Osteocyte (in vitro differentiated cells): Measurements from ENCODE around the gene PLXNA1. TPM values are rescaled to one million over a fixed set of nuclear protein-coding genes. Genes with fewer than 3 reads are reported as not detected.

ENCODE experiments used
- DNase-seq: peaks from one replicate; pipeline ENCODE4 v3.0.0; 2021; ENCODE audit warnings: mixed read lengths; ENCODE audit not compliant: unreplicated experiment; ENCODE audit errors: extremely low spot score
- H3K27ac Mint-ChIP-seq: one replicate; pipeline ENCODE4 v1.8.0; 2021; ENCODE audit warnings: mild to moderate bottlenecking, mixed read lengths; ENCODE audit not compliant: unreplicated experiment
- H3K27me3 Mint-ChIP-seq: one replicate; pipeline ENCODE4 v1.8.0; 2021; ENCODE audit warnings: mixed read lengths; ENCODE audit not compliant: unreplicated experiment
- H3K36me3 Mint-ChIP-seq: one replicate; pipeline ENCODE4 v1.8.0; 2021; ENCODE audit warnings: mixed read lengths; ENCODE audit not compliant: unreplicated experiment
- H3K4me1 Mint-ChIP-seq: one replicate; pipeline ENCODE4 v1.8.0; 2021; ENCODE audit warnings: mixed read lengths; ENCODE audit not compliant: unreplicated experiment
- H3K4me3 Mint-ChIP-seq: one replicate; pipeline ENCODE4 v1.8.0; 2021; ENCODE audit warnings: mild to moderate bottlenecking, moderate library complexity, mixed read lengths; ENCODE audit not compliant: unreplicated experiment
- H3K9me3 Mint-ChIP-seq: one replicate; pipeline ENCODE4 v1.8.0; 2021; ENCODE audit warnings: mixed read lengths; ENCODE audit not compliant: unreplicated experiment
- total RNA-seq: library from RNA; stranded (reverse); gene quantifications from 2 replicates; pipeline ENCODE4 v1.2.1, GENCODE V29; 2021
- TF ChIP-seq, protein P1 (sequence below): fragments of 200-600 bp; sonication (generic); IDR thresholded peaks from 2 replicates; pipeline ENCODE4 v1.5.0; 2021; ENCODE audit warnings: antibody characterized with exemption, mild to moderate bottlenecking, moderate library complexity

The PLXNA1 gene
- total RNA-seq, 1 donor from 2014 or later: 60.5 TPM

DNA sequence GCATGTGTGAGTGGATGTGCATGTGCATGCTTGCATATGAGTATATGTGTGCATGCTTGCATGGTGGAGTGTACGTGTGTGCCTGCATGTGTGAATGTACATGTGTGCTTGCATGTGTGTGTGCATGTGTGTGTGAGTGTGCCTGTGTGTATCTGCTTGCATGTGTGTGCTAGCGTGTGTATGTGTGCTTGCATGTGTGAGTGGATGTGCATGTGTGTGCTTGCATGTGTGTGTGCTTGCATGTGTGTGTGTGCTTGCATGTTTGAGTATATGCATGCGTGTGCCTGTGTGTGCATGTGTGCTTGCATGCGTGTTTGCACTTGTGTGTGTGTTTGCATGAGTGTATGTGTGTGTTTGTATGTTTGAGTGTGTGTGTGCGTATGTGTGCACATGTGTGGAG, 4.6 kb upstream of the PLXNA1 start:
- Mint-ChIP-seq H3K27ac (no peak overlapping the region), H3K4me3 (no peak overlapping the region), H3K36me3 (peaks cover 3% of the 10 kb centered on the region), H3K27me3 (no peaks in the 10 kb centered on the region), H3K9me3 (peaks cover 13% of the 10 kb centered on the region), H3K4me1 (peaks cover 7% of the 10 kb centered on the region)
- no peak for DNase-seq
- TF ChIP-seq, protein P1, sequence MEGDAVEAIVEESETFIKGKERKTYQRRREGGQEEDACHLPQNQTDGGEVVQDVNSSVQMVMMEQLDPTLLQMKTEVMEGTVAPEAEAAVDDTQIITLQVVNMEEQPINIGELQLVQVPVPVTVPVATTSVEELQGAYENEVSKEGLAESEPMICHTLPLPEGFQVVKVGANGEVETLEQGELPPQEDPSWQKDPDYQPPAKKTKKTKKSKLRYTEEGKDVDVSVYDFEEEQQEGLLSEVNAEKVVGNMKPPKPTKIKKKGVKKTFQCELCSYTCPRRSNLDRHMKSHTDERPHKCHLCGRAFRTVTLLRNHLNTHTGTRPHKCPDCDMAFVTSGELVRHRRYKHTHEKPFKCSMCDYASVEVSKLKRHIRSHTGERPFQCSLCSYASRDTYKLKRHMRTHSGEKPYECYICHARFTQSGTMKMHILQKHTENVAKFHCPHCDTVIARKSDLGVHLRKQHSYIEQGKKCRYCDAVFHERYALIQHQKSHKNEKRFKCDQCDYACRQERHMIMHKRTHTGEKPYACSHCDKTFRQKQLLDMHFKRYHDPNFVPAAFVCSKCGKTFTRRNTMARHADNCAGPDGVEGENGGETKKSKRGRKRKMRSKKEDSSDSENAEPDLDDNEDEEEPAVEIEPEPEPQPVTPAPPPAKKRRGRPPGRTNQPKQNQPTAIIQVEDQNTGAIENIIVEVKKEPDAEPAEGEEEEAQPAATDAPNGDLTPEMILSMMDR: no peak

- peaks cover 7% of the 10 kb centered on the region for H3K4me1 Mint-ChIP-seq
- no peak overlapping the region for H3K27ac Mint-ChIP-seq
- no peaks in the 10 kb centered on the region for H3K27me3 Mint-ChIP-seq
- TF ChIP-seq, protein P1: no peak
- no peak overlapping the region for H3K4me3 Mint-ChIP-seq
- no peak for DNase-seq
- peaks cover 3% of the 10 kb centered on the region for H3K36me3 Mint-ChIP-seq
- H3K9me3 Mint-ChIP-seq: peaks cover 9% of the 10 kb centered on the region
Observed at GRCh38 chr3:126979046-126979628, 3.8 kb upstream of the PLXNA1 start.

GRCh38 chr3:126980266-126980811, 2.6 kb upstream of the PLXNA1 start:
- peaks cover under 1% of the 10 kb centered on the region for H3K9me3 Mint-ChIP-seq

GRCh38 chr3:126982126-126982470, 817 bp upstream of the PLXNA1 start:
- Mint-ChIP-seq H3K4me3 (peak overlapping the region; percentile 69), H3K4me1 (peaks cover 23% of the 10 kb centered on the region), H3K9me3 (no peaks in the 10 kb centered on the region), H3K36me3 (no peaks in the 10 kb centered on the region), H3K27ac (no peak overlapping the region), H3K27me3 (no peaks in the 10 kb centered on the region)
- no peak for DNase-seq
- TF ChIP-seq, protein P1: no peak

More at GRCh38 chr3:126980266-126980811, 2.6 kb upstream of the PLXNA1 start:
- Mint-ChIP-seq H3K36me3 (no peaks in the 10 kb centered on the region), H3K27ac (no peak overlapping the region), H3K4me3 (no peak overlapping the region), H3K4me1 (peaks cover 14% of the 10 kb centered on the region), H3K27me3 (no peaks in the 10 kb centered on the region)
- TF ChIP-seq, protein P1: no peak
- DNase-seq: no peak

DNA sequence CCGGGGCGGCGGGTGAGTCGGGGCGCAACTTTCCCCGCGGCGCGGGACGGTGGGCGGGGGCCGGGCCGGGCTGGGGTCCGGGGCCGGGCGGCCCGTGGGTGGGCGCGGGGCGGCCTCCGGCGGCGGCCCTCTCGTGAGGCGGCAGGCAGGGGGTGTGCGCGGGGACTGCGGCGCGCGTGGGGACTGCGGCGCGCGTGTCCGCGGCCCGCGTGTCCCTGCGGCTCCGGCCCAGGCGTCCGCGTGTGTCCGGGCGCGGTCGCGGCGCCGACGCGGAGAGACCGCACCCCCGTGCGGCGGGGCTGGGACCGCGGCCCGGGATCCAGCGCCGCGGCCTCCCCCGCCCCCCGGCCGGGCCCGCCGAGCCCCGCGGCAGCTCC, 349 bp downstream of the PLXNA1 start:
- TF ChIP-seq, protein P1: no peak
- Mint-ChIP-seq H3K27ac (no peak overlapping the region), H3K4me1 (peaks cover 27% of the 10 kb centered on the region), H3K9me3 (no peaks in the 10 kb centered on the region), H3K27me3 (no peaks in the 10 kb centered on the region), H3K4me3 (no peak overlapping the region), H3K36me3 (no peaks in the 10 kb centered on the region)
- no peak for DNase-seq
